ENCODE results near the gene OMP. TPM values are rescaled to one million over a fixed set of nuclear protein-coding genes. Genes with fewer than 3 reads are reported as not detected.

The OMP gene
- total RNA-seq, 1 experiment from 2014 or later, result not detected

GRCh38 chr11:77121096-77121640, 18.5 kb downstream of the OMP start:
- H3K27me3 Mint-ChIP-seq (ENCODE audit: low read depth), result no peaks in the 10 kb centered on the region
- ChIA-PET CTCF (interaction anchor here (1.1 to 2.2 kb wide), 2 partner anchors 8 to 9 kb away, joined by 4 to 11 read pairs; no protein-coding TSS in a partner anchor), POLR2A (interaction anchor here (0.6 kb wide), 2 partner anchors 25 to 74 kb away, joined by 3 to 5 read pairs; no protein-coding TSS in a partner anchor)
- no peak overlapping the region for H3K4me3 Mint-ChIP-seq
- ATAC-seq, result no peak
- H3K27ac Mint-ChIP-seq, result no peak overlapping the region
- H3K9me3 Mint-ChIP-seq, result no peaks in the 10 kb centered on the region
- TF ChIP-seq IRF2 (CRISPR knock-in tag; IDR thresholded peaks at IDR 0.05; ENCODE audit: borderline replicate concordance, low read depth) (no peak), OVOL2 (CRISPR knock-in tag; IDR thresholded peaks at IDR 0.05; ENCODE audit: borderline replicate concordance) (no peak), CREB1 (CRISPR knock-in tag; IDR thresholded peaks at IDR 0.05) (no peak), CTCF (IDR thresholded peaks at IDR 0.05) (no peak), TP53 (CRISPR knock-in tag; IDR thresholded peaks at IDR 0.05) (no peak), ATF6 (CRISPR knock-in tag; IDR thresholded peaks at IDR 0.05) (no peak), ZNF263 (CRISPR knock-in tag; IDR thresholded peaks at IDR 0.05; ENCODE audit: low read depth) (no peak)
- H3K4me1 Mint-ChIP-seq, result peaks cover under 1% of the 10 kb centered on the region; the same call in 1 of the 2 replicates
- H3K36me3 Mint-ChIP-seq, result peaks cover 3% of the 10 kb centered on the region; the same call in 1 of the 2 replicates
- DNase-seq (ENCODE audit: low spot score), result no peak

- no peak for ATAC-seq
- no peak overlapping the region for H3K4me3 Mint-ChIP-seq
- POLR2A ChIA-PET, result interaction anchor here (0.6 kb wide), 1 partner anchor 24 kb away, joined by 3 read pairs; no protein-coding TSS in a partner anchor
- peaks cover 7% of the 10 kb centered on the region for H3K4me1 Mint-ChIP-seq
- H3K36me3 Mint-ChIP-seq, result peaks cover 3% of the 10 kb centered on the region; the same call in 1 of the 2 replicates
- DNase-seq (ENCODE audit: low spot score), result no peak
- CTCF ChIA-PET, result interaction anchor here (0.8 to 2.2 kb wide), 4 partner anchors 9 to 67 kb away, joined by 3 to 11 read pairs (median 4); no protein-coding TSS in a partner anchor
- no peaks in the 10 kb centered on the region for H3K27me3 Mint-ChIP-seq (ENCODE audit: low read depth)
- H3K27ac Mint-ChIP-seq, result no peak overlapping the region
- no peaks in the 10 kb centered on the region for H3K9me3 Mint-ChIP-seq
- TF ChIP-seq ZNF671 (CRISPR knock-in tag; IDR thresholded peaks at IDR 0.05) (no peak), ZNF281 (CRISPR knock-in tag; IDR thresholded peaks at IDR 0.05) (no peak), GTF2I (CRISPR knock-in tag; conservative IDR thresholded peaks at IDR 0.05) (no peak), IRF1 (CRISPR knock-in tag; IDR thresholded peaks at IDR 0.05) (no peak), NR3C1 (CRISPR knock-in tag; conservative IDR thresholded peaks at IDR 0.05; ENCODE audit: low read depth) (no peak), E2F5 (CRISPR knock-in tag; IDR thresholded peaks at IDR 0.05) (no peak), FOXP4 (CRISPR knock-in tag; IDR thresholded peaks at IDR 0.05) (no peak), CBFB (CRISPR knock-in tag; IDR thresholded peaks at IDR 0.05; ENCODE audit: low read depth) (no peak), OVOL2 (CRISPR knock-in tag; IDR thresholded peaks at IDR 0.05; ENCODE audit: borderline replicate concordance) (no peak), NR1H2 (CRISPR knock-in tag; IDR thresholded peaks at IDR 0.05) (no peak), SMAD4 (CRISPR knock-in tag; IDR thresholded peaks at IDR 0.05) (no peak), ZNF232 (CRISPR knock-in tag; IDR thresholded peaks at IDR 0.05) (no peak), AFF4 (CRISPR knock-in tag; IDR thresholded peaks at IDR 0.05; ENCODE audit: borderline replicate concordance) (no peak)
These were observed 19.4 kb downstream of the OMP start for GRCh38 chr11:77121876-77122575.
